CD4-positive, alpha-beta T cell treated with Interleukin-10 for 1 hour (primary cell): Measurements from ENCODE around the gene SLC9A2.
A peak's percentile ranks its signal among the peaks of the same experiment; 100 is the strongest.

ENCODE experiments used
- DNase-seq: peaks from one replicate; pipeline ENCODE4 v3.0.0-alpha.2; 2020

Gene SLC9A2

GRCh38 chr2:102619414-102620319, at the start of gene SLC9A2:
Gene SLC9A2 (plus strand): TSS chr2:102619553. CDS start chr2:102619849, 296 bp downstream.
- no peak for DNase-seq

- no peak for DNase-seq
Observed at GRCh38 chr2:102575888-102576287, 43.5 kb upstream of the SLC9A2 start.

GRCh38 chr2:102578376-102578775, 41.0 kb upstream of the SLC9A2 start:
- DNase-seq: no peak

- peak; percentile 1 for DNase-seq
Observed at GRCh38 chr2:102581911-102582310, 37.4 kb upstream of the SLC9A2 start.

GRCh38 chr2:102582845-102583244, 36.5 kb upstream of the SLC9A2 start:
- DNase-seq: no peak

GRCh38 chr2:102585847-102586404, 33.4 kb upstream of the SLC9A2 start:
- no peak for DNase-seq

GRCh38 chr2:102588213-102588939, 31.0 kb upstream of the SLC9A2 start:
- no peak for DNase-seq

GRCh38 chr2:102589444-102589843, 29.9 kb upstream of the SLC9A2 start:
- DNase-seq: no peak

GRCh38 chr2:102591491-102592045, 27.8 kb upstream of the SLC9A2 start:
- no peak for DNase-seq

- peak; percentile 17 for DNase-seq
Observed at GRCh38 chr2:102592601-102593000, 26.8 kb upstream of the SLC9A2 start.

- DNase-seq: no peak
Observed at GRCh38 chr2:102593516-102593915, 25.8 kb upstream of the SLC9A2 start.

GRCh38 chr2:102594445-102595016, 24.8 kb upstream of the SLC9A2 start:
- DNase-seq: no peak

- no peak for DNase-seq
Observed at GRCh38 chr2:102597788-102598187, 21.6 kb upstream of the SLC9A2 start.

- DNase-seq: no peak
Observed at GRCh38 chr2:102599486-102599885, 19.9 kb upstream of the SLC9A2 start.

GRCh38 chr2:102601730-102602129, 17.6 kb upstream of the SLC9A2 start:
- no peak for DNase-seq

- DNase-seq: no peak
Observed at GRCh38 chr2:102603904-102604303, 15.4 kb upstream of the SLC9A2 start.

GRCh38 chr2:102604769-102605168, 14.6 kb upstream of the SLC9A2 start:
- no peak for DNase-seq

GRCh38 chr2:102606353-102606752, 13.0 kb upstream of the SLC9A2 start:
- no peak for DNase-seq

- DNase-seq: peak; percentile 32
Observed at GRCh38 chr2:102615620-102616436, 3.5 kb upstream of the SLC9A2 start.

- DNase-seq: no peak
Observed at GRCh38 chr2:102618452-102619413, 620 bp upstream of the SLC9A2 start.

- no peak for DNase-seq
Observed at GRCh38 chr2:102620332-102620731, 979 bp downstream of the SLC9A2 start.
